SK-N-SH (cell line): ENCODE measurements around the gene GNA15. TPM values are rescaled to one million over a fixed set of nuclear protein-coding genes. Genes with fewer than 3 reads are reported as not detected.

Experiments
- CTCF ChIA-PET: fragments of 300-600, 350-600 bp; formaldehyde crosslinking; extraction: SDS; loops from one replicate; lab custom pipeline; 2021; lab: Yijun Ruan, JAX
- POLR2A ChIA-PET: fragments of 350-600 bp; sonication (Branson Sonifier 250); formaldehyde crosslinking; extraction: SDS; loops from one replicate; lab custom pipeline; 2020; ENCODE audit warnings: antibody characterized with exemption, inconsistent platforms; lab: Yijun Ruan, JAX
- DNase-seq: peaks from one replicate; pipeline ENCODE4 v3.0.0; 2012
- H2AFZ ChIP-seq: fragments of 200-600 bp; sonication (generic); 2 replicates; pipeline ENCODE4 v1.8.1; 2016; ENCODE audit warnings: antibody characterized with exemption, mild to moderate bottlenecking, low read depth
- H3F3A ChIP-seq: fragments of 200-600 bp; sonication (generic); replicated peaks from 2 replicates; pipeline ENCODE3; 2016; ENCODE audit warnings: antibody characterized with exemption, mild to moderate bottlenecking; ENCODE audit not compliant: insufficient read depth
- H3K27ac ChIP-seq, 2 experiments: fragments of 200-500 bp in 1 of 2; fragments of 200-600 bp in 1 of 2; sonication (Bioruptor generic) in 1 of 2; sonication (generic), shearing (Covaris generic) in 1 of 2; 2 replicates each; pipeline versions ENCODE4 v1.5.1 to v1.6.1; 2014 to 2016; ENCODE audit warnings: low read depth in 2 of 2, inconsistent platforms in 1 of 2, low read length in 1 of 2, mild to moderate bottlenecking in 1 of 2, mixed read lengths in 1 of 2
- H3K27me3 ChIP-seq: fragments of 200-600 bp; sonication (generic), shearing (Covaris generic); 2 replicates; pipeline ENCODE4 v1.6.1; 2016; ENCODE audit warnings: mixed run types; ENCODE audit not compliant: insufficient read depth
- H3K36me3 ChIP-seq, 2 experiments: fragments of 200-500 bp in 1 of 2; fragments of 200-600 bp in 1 of 2; sonication (Bioruptor generic) in 1 of 2; sonication (generic) in 1 of 2; replicated peaks in 1 of 2; 2 replicates each; pipeline versions ENCODE3 to v1.5.1; 2014 to 2016; ENCODE audit warnings: low read length in 1 of 2, mild to moderate bottlenecking in 1 of 2; ENCODE audit not compliant: insufficient read depth in 2 of 2, control insufficient read depth in 1 of 2
- H3K4me1 ChIP-seq, 2 experiments: fragments of 200-500 bp in 1 of 2; fragments of 200-600 bp in 1 of 2; sonication (Bioruptor generic) in 1 of 2; sonication (generic), shearing (Covaris generic) in 1 of 2; 2 replicates each; pipeline versions ENCODE4 v1.5.1 to v1.6.1; 2014 to 2016; ENCODE audit warnings: low read depth in 1 of 2, low read length in 1 of 2, mixed run types in 1 of 2; ENCODE audit not compliant: insufficient read depth in 2 of 2, control insufficient read depth in 1 of 2
- H3K4me2 ChIP-seq: fragments of 200-600 bp; sonication (generic), shearing (Covaris generic); 2 replicates; pipeline ENCODE4 v1.6.1; 2017; ENCODE audit warnings: mixed run types
- H3K4me3 ChIP-seq, 2 experiments: fragments of 200-500 bp in 1 of 2; fragments of 200-600 bp in 1 of 2; sonication (Bioruptor generic) in 1 of 2; sonication (generic), shearing (Covaris generic) in 1 of 2; 2 replicates each; pipeline versions ENCODE4 v1.5.1 to v1.8.1; 2014 to 2016; ENCODE audit warnings: low read depth in 2 of 2, inconsistent platforms in 1 of 2, low read length in 1 of 2, mild to moderate bottlenecking in 1 of 2, mixed read lengths in 1 of 2, moderate library complexity in 1 of 2
- H3K79me2 ChIP-seq: fragments of 200-600 bp; sonication (generic); 2 replicates; pipeline ENCODE4 v1.8.1; 2017; ENCODE audit warnings: mild to moderate bottlenecking; ENCODE audit not compliant: insufficient read depth
- H3K9ac ChIP-seq: fragments of 200-600 bp; sonication (generic); 2 replicates; pipeline ENCODE4 v1.6.1; 2017; ENCODE audit warnings: mixed run types
- H3K9me2 ChIP-seq: fragments of 200-600 bp; sonication (generic); 2 replicates; pipeline ENCODE4 v1.6.1; 2017; ENCODE audit warnings: mixed run types
- H3K9me3 ChIP-seq: fragments of 200-600 bp; sonication (generic); 2 replicates; pipeline ENCODE4 v1.6.1; 2017; ENCODE audit warnings: mixed run types, mild to moderate bottlenecking, moderate library complexity
- H4K20me1 ChIP-seq: fragments of 200-600 bp; sonication (generic); 2 replicates; pipeline ENCODE4 v1.6.1; 2017; ENCODE audit warnings: mild to moderate bottlenecking, mixed run types; ENCODE audit not compliant: insufficient read depth
- EP300 ChIP-seq, 2 experiments: IDR thresholded peaks; 2 replicates each; pipeline versions ENCODE4 v1.4.0 to v1.6.1; 2012; ENCODE audit warnings: borderline replicate concordance in 1 of 2, low read depth in 1 of 2, low read length in 1 of 2
- EZH2phosphoT487 ChIP-seq: fragments of 200-600 bp; sonication (generic); IDR thresholded peaks from 2 replicates; pipeline ENCODE4 v1.6.1; 2017; ENCODE audit warnings: low read depth, mixed run types, mild to moderate bottlenecking, antibody characterized with exemption, moderate library complexity, borderline replicate concordance
- GABPA ChIP-seq: IDR thresholded peaks from 2 replicates; pipeline ENCODE4 v1.4.0; 2012; ENCODE audit warnings: low read depth, mild to moderate bottlenecking
- JUND ChIP-seq: IDR thresholded peaks from 2 replicates; pipeline ENCODE4 v1.4.0; 2012
- NRF1 ChIP-seq: IDR thresholded peaks from 2 replicates; pipeline ENCODE4 v1.6.1; 2012; ENCODE audit warnings: low read depth, mild to moderate bottlenecking, low read length
- SIN3A ChIP-seq: IDR thresholded peaks from 2 replicates; pipeline ENCODE4 v1.6.1; 2012; ENCODE audit warnings: low read depth, mild to moderate bottlenecking, low read length, moderate library complexity, borderline replicate concordance
- SMC3 ChIP-seq: IDR thresholded peaks from 2 replicates; pipeline ENCODE4 v1.6.1; 2012; ENCODE audit warnings: low read depth, low read length, improper control_type of control experiment
- TAF1 ChIP-seq: IDR thresholded peaks from 2 replicates; pipeline ENCODE4 v1.6.1; 2012; ENCODE audit warnings: low read depth, mild to moderate bottlenecking, low read length, moderate library complexity, borderline replicate concordance
- TEAD4 ChIP-seq: IDR thresholded peaks from 2 replicates; pipeline ENCODE4 v1.4.0; 2012; ENCODE audit warnings: mild to moderate bottlenecking, borderline replicate concordance; ENCODE audit not compliant: insufficient read depth
- YY1 ChIP-seq: IDR thresholded peaks from 2 replicates; pipeline ENCODE4 v1.4.0; 2012; ENCODE audit warnings: low read depth, mild to moderate bottlenecking
- WGBS: methylation state at CpG from one replicate; pipeline ENCODE4 v1.1.6; 2017; ENCODE audit warnings: low lambda C conversion rate; 5-methylcytosine and 5-hydroxymethylcytosine counted together
- polyA plus RNA-seq, 3 experiments: library from polyadenylated mRNA; depleted of rRNA; stranded (reverse); fragments of >200 nt; gene quantifications; 2 replicates each; pipeline ENCODE4 v1.2.3, GENCODE V29; 2012
- TF ChIP-seq, protein P1 (sequence below): IDR thresholded peaks from 2 replicates; pipeline ENCODE4 v1.4.0; 2012; ENCODE audit warnings: low read depth, borderline replicate concordance
- TF ChIP-seq, protein P2 (sequence below): fragments of 150-350 bp; IDR thresholded peaks from 2 replicates; pipeline ENCODE4 v1.6.1; 2016; ENCODE audit warnings: mild to moderate bottlenecking, low read depth, low read length
- TF ChIP-seq, protein P3 (sequence below): fragments of 150-350 bp; IDR thresholded peaks from 2 replicates; pipeline ENCODE4 v1.6.1; 2017; ENCODE audit warnings: antibody characterized with exemption, low read length, low read depth, borderline replicate concordance
- TF ChIP-seq, protein P4 (sequence below): IDR thresholded peaks from 2 replicates; pipeline ENCODE4 v1.4.0; 2012; ENCODE audit warnings: low read depth, borderline replicate concordance
- TF ChIP-seq, protein P5 (sequence below): fragments of 200-600 bp; sonication (generic); IDR thresholded peaks from 2 replicates; pipeline ENCODE4 v1.6.1; 2017; ENCODE audit warnings: antibody characterized with exemption, mild to moderate bottlenecking, moderate library complexity

The GNA15 gene
- polyA plus RNA-seq, 1 of the 3 experiments (the other 2 are of a cell fraction) = 0.05 TPM

DNA sequence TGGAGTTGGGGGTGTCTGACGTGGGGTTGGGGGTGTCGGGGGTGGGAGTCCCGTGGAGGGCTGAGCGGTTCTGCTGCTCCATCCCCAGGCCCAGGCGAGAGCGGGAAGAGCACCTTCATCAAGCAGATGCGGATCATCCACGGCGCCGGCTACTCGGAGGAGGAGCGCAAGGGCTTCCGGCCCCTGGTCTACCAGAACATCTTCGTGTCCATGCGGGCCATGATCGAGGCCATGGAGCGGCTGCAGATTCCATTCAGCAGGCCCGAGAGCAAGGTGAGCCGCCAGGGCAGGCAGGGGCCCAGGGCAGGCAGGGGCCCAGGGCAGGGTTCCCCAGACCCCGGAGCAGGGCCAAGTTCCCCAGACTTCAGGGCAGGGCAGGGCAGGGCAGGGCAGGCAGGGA, 12.7 kb downstream of the GNA15 start:
- no peaks in the 10 kb centered on the region for H4K20me1 ChIP-seq
- no peaks in the 10 kb centered on the region for H3K79me2 ChIP-seq
- H3K36me3 ChIP-seq = no peaks in the 10 kb centered on the region
- no peak overlapping the region for H2AFZ ChIP-seq
- H3K4me1 ChIP-seq = no peaks in the 10 kb centered on the region
- H3K9ac ChIP-seq = no peak overlapping the region
- TF ChIP-seq TEAD4 (no peak), YY1 (no peak), GABPA (no peak), NRF1 (no peak), EZH2phosphoT487 (no peak)
- TF ChIP-seq, protein P1, sequence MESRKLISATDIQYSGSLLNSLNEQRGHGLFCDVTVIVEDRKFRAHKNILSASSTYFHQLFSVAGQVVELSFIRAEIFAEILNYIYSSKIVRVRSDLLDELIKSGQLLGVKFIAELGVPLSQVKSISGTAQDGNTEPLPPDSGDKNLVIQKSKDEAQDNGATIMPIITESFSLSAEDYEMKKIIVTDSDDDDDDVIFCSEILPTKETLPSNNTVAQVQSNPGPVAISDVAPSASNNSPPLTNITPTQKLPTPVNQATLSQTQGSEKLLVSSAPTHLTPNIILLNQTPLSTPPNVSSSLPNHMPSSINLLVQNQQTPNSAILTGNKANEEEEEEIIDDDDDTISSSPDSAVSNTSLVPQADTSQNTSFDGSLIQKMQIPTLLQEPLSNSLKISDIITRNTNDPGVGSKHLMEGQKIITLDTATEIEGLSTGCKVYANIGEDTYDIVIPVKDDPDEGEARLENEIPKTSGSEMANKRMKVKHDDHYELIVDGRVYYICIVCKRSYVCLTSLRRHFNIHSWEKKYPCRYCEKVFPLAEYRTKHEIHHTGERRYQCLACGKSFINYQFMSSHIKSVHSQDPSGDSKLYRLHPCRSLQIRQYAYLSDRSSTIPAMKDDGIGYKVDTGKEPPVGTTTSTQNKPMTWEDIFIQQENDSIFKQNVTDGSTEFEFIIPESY = no peak
- TF ChIP-seq, protein P2, sequence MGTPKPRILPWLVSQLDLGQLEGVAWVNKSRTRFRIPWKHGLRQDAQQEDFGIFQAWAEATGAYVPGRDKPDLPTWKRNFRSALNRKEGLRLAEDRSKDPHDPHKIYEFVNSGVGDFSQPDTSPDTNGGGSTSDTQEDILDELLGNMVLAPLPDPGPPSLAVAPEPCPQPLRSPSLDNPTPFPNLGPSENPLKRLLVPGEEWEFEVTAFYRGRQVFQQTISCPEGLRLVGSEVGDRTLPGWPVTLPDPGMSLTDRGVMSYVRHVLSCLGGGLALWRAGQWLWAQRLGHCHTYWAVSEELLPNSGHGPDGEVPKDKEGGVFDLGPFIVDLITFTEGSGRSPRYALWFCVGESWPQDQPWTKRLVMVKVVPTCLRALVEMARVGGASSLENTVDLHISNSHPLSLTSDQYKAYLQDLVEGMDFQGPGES = no peak
- TF ChIP-seq, protein P3, sequence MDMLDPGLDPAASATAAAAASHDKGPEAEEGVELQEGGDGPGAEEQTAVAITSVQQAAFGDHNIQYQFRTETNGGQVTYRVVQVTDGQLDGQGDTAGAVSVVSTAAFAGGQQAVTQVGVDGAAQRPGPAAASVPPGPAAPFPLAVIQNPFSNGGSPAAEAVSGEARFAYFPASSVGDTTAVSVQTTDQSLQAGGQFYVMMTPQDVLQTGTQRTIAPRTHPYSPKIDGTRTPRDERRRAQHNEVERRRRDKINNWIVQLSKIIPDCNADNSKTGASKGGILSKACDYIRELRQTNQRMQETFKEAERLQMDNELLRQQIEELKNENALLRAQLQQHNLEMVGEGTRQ = no peak
- TF ChIP-seq, protein P4, sequence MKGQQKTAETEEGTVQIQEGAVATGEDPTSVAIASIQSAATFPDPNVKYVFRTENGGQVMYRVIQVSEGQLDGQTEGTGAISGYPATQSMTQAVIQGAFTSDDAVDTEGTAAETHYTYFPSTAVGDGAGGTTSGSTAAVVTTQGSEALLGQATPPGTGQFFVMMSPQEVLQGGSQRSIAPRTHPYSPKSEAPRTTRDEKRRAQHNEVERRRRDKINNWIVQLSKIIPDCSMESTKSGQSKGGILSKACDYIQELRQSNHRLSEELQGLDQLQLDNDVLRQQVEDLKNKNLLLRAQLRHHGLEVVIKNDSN = no peak
- TF ChIP-seq, all 33 proteins: peak for 0
- ChIA-PET POLR2A (no interaction called here), CTCF (no interaction called here)
- H3K27me3 ChIP-seq = no peaks in the 10 kb centered on the region
- WGBS = 91% methylated on average over 6 of the region's 20 CpGs
- H3K9me3 ChIP-seq = no peaks in the 10 kb centered on the region
- H3K4me3 ChIP-seq = no peak overlapping the region
- DNase-seq = no peak
- H3F3A ChIP-seq = no peaks in the 10 kb centered on the region
- H3K27ac ChIP-seq = no peak overlapping the region
- H3K9me2 ChIP-seq = no peaks in the 10 kb centered on the region
- H3K4me2 ChIP-seq = no peak overlapping the region

DNA sequence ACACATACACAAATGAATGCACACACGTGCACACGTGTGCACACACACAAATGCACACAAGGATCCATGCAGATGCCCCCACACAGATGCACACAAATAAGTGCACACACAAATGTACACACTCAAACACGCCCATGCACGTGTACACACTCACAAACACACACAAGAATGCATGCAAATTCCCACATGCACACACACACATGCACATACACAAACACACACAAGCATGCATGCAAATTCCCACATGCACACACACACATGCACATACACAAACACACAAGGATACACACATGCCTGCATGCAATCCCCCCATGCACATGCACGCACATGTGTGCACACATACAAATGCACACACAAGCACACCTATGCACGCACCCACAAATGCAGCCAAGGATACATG, 13.3 kb downstream of the GNA15 start:
- H4K20me1 ChIP-seq = no peaks in the 10 kb centered on the region
- H3K9me2 ChIP-seq = no peaks in the 10 kb centered on the region
- H3K9ac ChIP-seq = no peak overlapping the region
- no peaks in the 10 kb centered on the region for H3K27me3 ChIP-seq
- H3K4me2 ChIP-seq = no peak overlapping the region
- DNase-seq = no peak
- H3K27ac ChIP-seq = no peak overlapping the region
- H3K4me1 ChIP-seq = no peaks in the 10 kb centered on the region
- no peak overlapping the region for H2AFZ ChIP-seq
- ChIA-PET POLR2A (no interaction called here), CTCF (interaction anchor here (0.8 kb wide), 1 partner anchor 19 kb away, joined by 3 read pairs; no protein-coding TSS in a partner anchor)
- H3K9me3 ChIP-seq = no peaks in the 10 kb centered on the region
- no peak overlapping the region for H3K4me3 ChIP-seq
- no peaks in the 10 kb centered on the region for H3F3A ChIP-seq
- WGBS = 96% methylated on average over 6 of the region's 6 CpGs
- no peaks in the 10 kb centered on the region for H3K79me2 ChIP-seq
- no peaks in the 10 kb centered on the region for H3K36me3 ChIP-seq
- TF ChIP-seq JUND (no peak), SMC3 (no peak), SIN3A (no peak), TAF1 (no peak), EP300 (IDR thresholded peaks at IDR 0.05; ENCODE audit: borderline replicate concordance in 1 of 2, low read depth in 1 of 2, low read length in 1 of 2) (no peak)
- TF ChIP-seq, protein P5, sequence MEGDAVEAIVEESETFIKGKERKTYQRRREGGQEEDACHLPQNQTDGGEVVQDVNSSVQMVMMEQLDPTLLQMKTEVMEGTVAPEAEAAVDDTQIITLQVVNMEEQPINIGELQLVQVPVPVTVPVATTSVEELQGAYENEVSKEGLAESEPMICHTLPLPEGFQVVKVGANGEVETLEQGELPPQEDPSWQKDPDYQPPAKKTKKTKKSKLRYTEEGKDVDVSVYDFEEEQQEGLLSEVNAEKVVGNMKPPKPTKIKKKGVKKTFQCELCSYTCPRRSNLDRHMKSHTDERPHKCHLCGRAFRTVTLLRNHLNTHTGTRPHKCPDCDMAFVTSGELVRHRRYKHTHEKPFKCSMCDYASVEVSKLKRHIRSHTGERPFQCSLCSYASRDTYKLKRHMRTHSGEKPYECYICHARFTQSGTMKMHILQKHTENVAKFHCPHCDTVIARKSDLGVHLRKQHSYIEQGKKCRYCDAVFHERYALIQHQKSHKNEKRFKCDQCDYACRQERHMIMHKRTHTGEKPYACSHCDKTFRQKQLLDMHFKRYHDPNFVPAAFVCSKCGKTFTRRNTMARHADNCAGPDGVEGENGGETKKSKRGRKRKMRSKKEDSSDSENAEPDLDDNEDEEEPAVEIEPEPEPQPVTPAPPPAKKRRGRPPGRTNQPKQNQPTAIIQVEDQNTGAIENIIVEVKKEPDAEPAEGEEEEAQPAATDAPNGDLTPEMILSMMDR = no peak
- TF ChIP-seq, protein P4 = no peak
- TF ChIP-seq, protein P1 = no peak
